IMR-90 (cell line): ENCODE measurements around the gene ZNF529.

Experiments used
- CEBPB ChIP-seq: IDR thresholded peaks from 2 replicates; pipeline ENCODE4 v1.6.1; 2012; ENCODE audit warnings: low read depth, low read length, improper control_type of control experiment
- CTCF ChIP-seq: conservative IDR thresholded peaks from 2 replicates; pipeline ENCODE4 v1.5.1; 2012; ENCODE audit warnings: mild to moderate bottlenecking, low read depth, low read length, improper control_type of control experiment
- MAZ ChIP-seq: IDR thresholded peaks from 2 replicates; pipeline ENCODE4 v1.6.1; 2012; ENCODE audit warnings: low read depth, mild to moderate bottlenecking, low read length, improper control_type of control experiment, moderate library complexity, borderline replicate concordance
- MXI1 ChIP-seq: IDR thresholded peaks from 2 replicates; pipeline ENCODE4 v1.6.1; 2012; ENCODE audit warnings: low read depth, mild to moderate bottlenecking, low read length, moderate library complexity, borderline replicate concordance
- NFE2L2 ChIP-seq: fragments of 150-350 bp; IDR thresholded peaks from 2 replicates; pipeline ENCODE4 v1.6.1; 2016; ENCODE audit warnings: low read depth, mild to moderate bottlenecking, low read length
- POLR2A ChIP-seq: IDR thresholded peaks from 2 replicates; pipeline ENCODE4 v1.6.1; 2012; ENCODE audit warnings: mild to moderate bottlenecking, low read depth, low read length
- RAD21 ChIP-seq: IDR thresholded peaks from 2 replicates; pipeline ENCODE4 v1.6.1; 2012; ENCODE audit warnings: low read length, improper control_type of control experiment
- USF2 ChIP-seq: fragments of 150-350 bp; IDR thresholded peaks from 2 replicates; pipeline ENCODE4 v1.6.1; 2017; ENCODE audit warnings: mild to moderate bottlenecking, antibody characterized with exemption, low read length, low read depth

- no peak for TF ChIP-seq RAD21
- no peak for TF ChIP-seq CTCF
- TF ChIP-seq MXI1: no peak
- TF ChIP-seq MAZ: no peak
- no peak for TF ChIP-seq NFE2L2
- no peak for TF ChIP-seq USF2
- TF ChIP-seq POLR2A: no peak
- no peak for TF ChIP-seq CEBPB
Observed at GRCh38 chr19:36524617-36525016, 48.5 kb downstream of the ZNF529 start.
